NCI-H2171 (cell line): ENCODE data around the gene APP.

ENCODE experiments used
- DNase-seq: peaks from one replicate; lab custom pipeline; 2025; lab: John Stamatoyannopoulos, UW

The APP gene

GRCh38 chr21:25903607-25904006 lies 267.0 kb downstream of the APP start:
- no peak for DNase-seq

DNA sequence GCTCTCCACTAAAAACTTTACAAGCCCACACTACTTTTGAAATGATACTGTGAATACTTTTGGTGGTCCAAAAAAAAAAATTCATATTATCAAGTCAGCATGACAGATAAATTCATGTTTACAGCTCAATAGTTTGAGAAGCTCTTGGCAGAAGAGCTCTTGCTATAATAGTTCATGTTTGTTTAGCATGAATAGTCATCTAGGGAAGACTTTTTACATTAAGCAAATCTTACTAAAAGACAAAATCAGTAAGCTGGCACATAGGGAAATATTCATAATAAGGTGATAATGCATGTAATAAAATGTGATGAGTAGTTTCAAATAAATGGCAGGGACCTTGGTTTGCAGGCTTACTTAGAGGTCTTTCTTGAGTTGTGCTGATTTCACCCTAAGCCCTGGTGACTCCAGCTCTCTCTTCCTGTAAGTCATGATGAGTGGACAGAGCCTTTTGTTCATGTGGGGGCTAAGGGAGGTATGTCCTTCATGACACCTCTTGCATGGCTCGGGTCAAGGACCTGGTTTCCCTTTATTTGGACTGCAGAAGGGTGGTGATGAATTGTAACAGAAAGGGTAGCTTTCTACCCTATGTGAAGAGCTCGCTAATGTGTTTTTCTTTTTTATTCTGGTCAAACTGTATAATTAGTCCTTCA lies 269.1 kb downstream of the APP start:
- DNase-seq: no peak

DNA sequence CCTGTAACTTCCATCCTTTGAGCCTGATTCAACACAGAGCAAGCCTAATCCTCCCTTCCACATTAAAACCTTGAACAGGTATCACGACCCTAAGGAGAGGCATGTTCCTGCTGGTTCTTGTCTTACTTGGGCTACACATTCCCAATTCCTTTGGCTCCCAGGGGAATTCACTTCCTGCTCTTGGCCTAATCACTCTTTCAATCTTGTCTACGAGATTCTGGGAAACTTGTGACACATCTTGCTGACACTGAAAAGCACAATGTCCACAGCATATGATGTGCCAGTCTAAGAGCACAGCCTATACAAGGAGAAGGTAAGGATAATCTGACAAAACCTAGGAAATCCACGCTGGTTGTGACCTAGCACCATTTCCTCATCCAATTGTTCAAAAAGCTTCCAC lies 271.9 kb downstream of the APP start:
- no peak for DNase-seq

DNA sequence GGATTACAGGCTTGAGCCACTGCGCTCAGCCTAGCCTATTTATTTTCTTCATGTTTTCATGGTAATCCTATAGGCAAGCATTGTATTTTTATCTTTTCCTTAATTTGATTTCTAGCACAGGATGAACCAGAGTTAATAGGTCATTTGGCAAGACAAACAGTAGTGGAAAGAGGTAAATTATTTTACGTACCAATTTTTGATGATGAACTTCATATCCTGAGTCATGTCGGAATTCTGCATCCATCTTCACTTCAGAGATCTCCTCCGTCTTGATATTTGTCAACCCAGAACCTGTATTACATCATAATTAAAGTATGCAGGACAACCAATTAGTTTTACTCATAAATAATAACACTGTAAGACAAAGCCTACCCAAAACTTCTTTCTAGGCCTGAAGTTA lies 273.2 kb downstream of the APP start:
- no peak for DNase-seq

GRCh38 chr21:25896501-25897056 lies 274.0 kb downstream of the APP start:
- DNase-seq: no peak

GRCh38 chr21:25895565-25896205 lies 274.9 kb downstream of the APP start:
- peak; percentile 19 for DNase-seq

DNA sequence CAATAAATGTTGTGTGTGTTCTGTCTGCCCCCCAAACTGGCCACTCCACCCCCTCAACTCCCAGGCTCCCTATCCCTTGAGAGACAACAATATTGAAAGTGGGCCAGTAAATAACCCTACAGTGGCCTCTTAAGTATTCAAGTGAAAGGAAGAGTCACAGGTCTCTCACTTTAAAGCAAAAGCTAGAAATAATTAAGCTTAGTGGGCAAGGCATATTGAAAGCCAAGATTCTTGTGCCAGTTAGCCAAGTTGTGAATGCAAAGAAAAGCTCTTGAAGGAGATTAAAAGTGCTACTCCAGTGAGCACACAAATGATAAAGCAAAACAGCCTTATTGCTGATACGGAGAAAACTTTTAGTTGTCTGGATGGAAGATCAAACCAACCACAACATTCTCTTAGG lies 277.4 kb downstream of the APP start:
- no peak for DNase-seq

- DNase-seq: no peak
These were observed 279.0 kb downstream of the APP start for GRCh38 chr21:25891596-25891995.

DNA sequence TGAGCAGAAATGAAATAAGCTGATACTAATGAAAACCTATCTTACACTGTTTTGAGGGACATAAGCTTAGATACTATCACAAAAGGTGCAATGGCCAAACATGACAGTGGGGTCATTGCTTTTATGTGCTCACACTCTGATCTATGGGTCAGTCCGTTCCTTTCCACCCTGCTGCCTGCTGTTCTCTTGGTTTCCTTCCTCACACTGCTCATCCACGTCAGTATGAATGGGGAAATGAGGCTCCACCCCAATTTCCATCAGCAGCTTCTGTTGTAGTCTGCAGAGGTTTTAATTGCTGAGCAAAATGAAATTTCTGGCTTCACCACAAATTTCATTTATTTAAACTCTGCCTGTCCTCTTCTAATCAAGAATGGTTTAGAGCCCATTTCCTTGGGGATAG lies 280.6 kb downstream of the APP start:
- DNase-seq: no peak

- DNase-seq: no peak
These were observed 281.9 kb downstream of the APP start for GRCh38 chr21:25888711-25889110.

DNA sequence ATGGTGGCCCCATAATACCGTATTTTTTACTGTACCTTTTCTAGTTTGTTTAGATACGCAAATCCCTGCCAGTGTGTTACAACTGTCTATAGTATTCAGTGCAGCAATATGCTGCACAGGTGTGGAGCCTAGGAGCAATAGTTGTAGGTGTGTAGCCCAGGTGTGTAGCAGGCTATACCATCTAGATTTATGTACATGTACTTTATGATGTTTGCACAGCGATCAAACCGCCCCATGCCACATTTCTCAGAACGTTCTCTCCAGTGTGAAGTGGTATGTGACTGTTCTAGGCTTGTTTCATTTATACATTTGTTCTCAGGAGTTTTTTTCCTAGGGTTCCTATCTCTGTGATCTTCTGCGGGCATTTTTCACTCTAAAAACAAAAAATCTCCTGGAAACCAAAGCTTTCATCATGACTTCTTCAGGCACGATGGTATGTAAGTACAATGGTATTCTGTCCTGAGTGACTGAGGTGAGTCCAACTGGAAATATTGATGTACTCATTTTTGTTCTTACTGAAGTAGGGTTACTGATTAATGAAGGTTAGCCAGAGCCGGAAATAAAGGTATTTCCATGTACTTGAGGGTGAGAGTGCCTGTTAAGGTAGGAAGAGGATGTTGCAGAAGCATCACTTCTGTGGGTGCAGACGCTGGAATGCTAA lies 282.8 kb downstream of the APP start:
- no peak for DNase-seq

GRCh38 chr21:25887166-25887565 lies 283.4 kb downstream of the APP start:
- no peak for DNase-seq

GRCh38 chr21:25885880-25886279 lies 284.7 kb downstream of the APP start:
- no peak for DNase-seq

GRCh38 chr21:25885405-25885804 lies 285.2 kb downstream of the APP start:
- DNase-seq: no peak

GRCh38 chr21:25884311-25884710 lies 286.3 kb downstream of the APP start:
- no peak for DNase-seq

- no peak for DNase-seq
These were observed 288.8 kb downstream of the APP start for GRCh38 chr21:25881524-25882376.

DNA sequence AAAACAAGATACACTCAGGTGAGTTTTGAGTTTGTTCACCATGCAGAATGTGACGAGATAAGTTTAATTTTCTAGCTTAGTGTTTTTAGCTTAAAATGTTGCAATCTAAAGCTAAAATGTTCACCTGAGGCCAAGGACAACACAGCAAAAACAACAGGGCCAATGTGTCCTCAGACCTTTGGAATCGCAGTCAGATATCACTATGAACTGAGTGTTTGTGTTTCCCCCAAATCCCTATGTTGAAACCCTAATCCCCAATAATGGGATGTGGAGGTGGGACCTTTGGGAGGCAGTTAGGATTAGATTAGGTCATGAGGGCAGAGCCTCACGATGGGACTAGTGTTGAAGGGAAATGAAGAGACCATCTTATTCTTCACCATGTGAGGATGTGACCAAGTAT lies 291.4 kb downstream of the APP start:
- DNase-seq: no peak

- DNase-seq: no peak
These were observed 292.2 kb downstream of the APP start for GRCh38 chr21:25878344-25878743.

DNA sequence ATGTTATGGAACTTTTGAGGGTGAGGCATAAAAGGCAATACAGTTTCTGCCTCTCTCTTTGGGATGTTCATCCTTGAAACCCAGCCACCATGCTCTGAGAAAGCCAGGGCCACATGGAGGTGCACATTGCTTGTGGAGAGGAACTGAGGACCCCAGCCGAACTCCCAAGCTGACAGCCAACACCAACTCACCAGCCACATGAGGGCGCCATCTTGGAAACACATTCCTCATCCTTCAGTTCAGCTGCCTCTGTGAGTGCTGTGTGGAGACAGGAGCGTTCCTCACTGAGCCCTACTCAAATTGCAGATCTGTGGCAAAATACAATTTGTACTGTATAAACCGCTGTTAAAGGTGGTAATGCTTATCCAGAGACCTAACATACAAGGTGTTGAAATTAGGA lies 298.3 kb downstream of the APP start:
- no peak for DNase-seq

DNA sequence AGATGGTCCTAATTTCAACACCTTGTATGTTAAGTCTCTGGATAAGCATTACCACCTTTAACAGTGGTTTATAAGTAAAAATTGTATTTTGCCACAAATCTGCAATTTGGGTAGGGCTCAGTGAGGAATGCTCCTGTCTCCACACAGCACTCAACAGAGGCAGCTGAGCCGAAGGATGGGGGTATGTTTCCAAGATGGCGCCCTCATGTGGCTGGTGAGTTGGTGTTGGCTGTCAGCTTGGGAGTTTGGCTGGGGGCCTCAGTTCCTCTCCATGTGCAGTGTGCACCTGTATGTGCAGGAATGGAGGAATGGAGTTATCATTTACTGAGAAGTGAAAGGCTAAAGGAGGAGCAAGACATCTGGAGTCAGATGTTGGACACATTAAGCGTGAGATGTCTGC lies 299.0 kb downstream of the APP start:
- no peak for DNase-seq

DNA sequence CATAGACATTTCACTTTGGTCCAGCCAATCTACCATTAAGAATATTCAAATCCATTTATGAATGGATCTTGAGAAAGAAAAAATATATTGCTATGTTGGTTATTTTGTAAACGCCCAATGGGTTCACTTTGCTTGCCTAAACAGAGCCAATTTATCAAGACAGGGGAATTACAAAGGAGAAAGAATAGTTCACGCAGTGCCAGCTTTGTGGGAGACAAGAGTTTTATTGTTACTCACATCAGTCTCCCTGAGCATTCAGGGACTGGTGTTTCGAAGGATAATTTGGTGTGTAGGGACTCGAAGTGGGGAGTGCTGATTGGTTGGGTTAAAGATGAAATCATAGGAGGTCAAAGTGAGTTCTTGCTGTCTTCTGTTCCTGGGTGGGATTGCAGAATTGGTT lies 300.5 kb downstream of the APP start:
- DNase-seq: no peak

DNA sequence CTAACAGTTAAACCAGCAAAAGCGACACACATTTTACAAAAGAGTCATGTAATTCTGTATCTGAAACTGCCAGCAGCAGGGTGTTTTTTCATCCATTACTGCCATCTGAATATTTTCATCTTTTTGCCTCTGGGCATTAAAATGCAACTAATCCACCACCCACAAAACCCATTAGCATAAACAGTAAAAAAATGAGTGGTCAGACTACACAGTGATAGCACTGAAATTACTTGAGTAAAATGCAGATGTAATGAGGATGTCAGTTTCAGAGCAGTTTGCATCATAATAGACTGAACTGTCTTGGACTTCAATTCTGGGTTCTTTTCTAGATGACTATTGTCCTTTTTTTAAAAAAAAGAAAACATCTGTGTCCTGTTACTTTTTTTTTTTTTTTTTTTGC lies 303.5 kb downstream of the APP start:
- DNase-seq: no peak
